IMR-90 (cell line): ENCODE results near the gene GBF1. TPM values are rescaled to one million over a fixed set of nuclear protein-coding genes. Genes with fewer than 3 reads are reported as not detected.

Experiments used
- ATAC-seq: fragments of 200-7000 bp; cut with Tn5 transposase; 2 replicates; pipeline ENCODE4 v1.9.1; 2020; ENCODE audit warnings: low read depth, mild to moderate bottlenecking, moderate library complexity
- BruUV-seq: library from RNA; stranded (reverse); fragments of 400-500 nt; replicated peaks from 2 replicates; lab custom pipeline; 2021; lab: Mats Ljungman, UMichigan
- CTCF ChIA-PET: fragments of 300-600 bp; formaldehyde crosslinking; extraction: SDS; loops from one replicate; lab custom pipeline; 2021; ENCODE audit warnings: antibody characterized with exemption; lab: Yijun Ruan, JAX
- POLR2A ChIA-PET: fragments of 300-600 bp; sonication (Branson Sonifier 250); formaldehyde crosslinking; loops from one replicate; lab custom pipeline; 2022; ENCODE audit warnings: antibody characterized with exemption; ENCODE audit not compliant: unreplicated experiment; lab: Charles Lee
- DNase-seq: peaks from one replicate; pipeline ENCODE4 v3.0.0; 2013
- H2AFZ ChIP-seq: replicated peaks from 2 replicates; pipeline ENCODE3; 2013; ENCODE audit warnings: low read length, mild to moderate bottlenecking; ENCODE audit not compliant: poor library complexity
- H2AK5ac ChIP-seq: 2 replicates; pipeline ENCODE4 v1.6.1; 2013; ENCODE audit warnings: low read depth, low read length, inconsistent platforms
- H2AK9ac ChIP-seq: replicated peaks from 2 replicates; pipeline ENCODE3; 2013; ENCODE audit warnings: mild to moderate bottlenecking, low read depth, low read length, moderate library complexity; ENCODE audit not compliant: poor library complexity
- H2BK120ac ChIP-seq: 2 replicates; pipeline ENCODE4 v1.6.1; 2013; ENCODE audit warnings: low read depth, low read length, inconsistent platforms
- H2BK15ac ChIP-seq: 3 replicates; pipeline ENCODE4 v1.6.1; 2013; ENCODE audit warnings: low read depth, low read length, inconsistent platforms
- H2BK20ac ChIP-seq: 2 replicates; pipeline ENCODE4 v1.6.1; 2013; ENCODE audit warnings: low read depth, mild to moderate bottlenecking, inconsistent platforms, low read length, moderate library complexity
- H2BK5ac ChIP-seq: 2 replicates; pipeline ENCODE4 v1.6.1; 2013; ENCODE audit warnings: mild to moderate bottlenecking, low read depth, low read length, inconsistent platforms; ENCODE audit not compliant: poor library complexity, severe bottlenecking
- H3K14ac ChIP-seq: replicated peaks from 2 replicates; pipeline ENCODE4 v1.6.1; 2013; ENCODE audit warnings: low read depth, low read length, inconsistent platforms
- H3K18ac ChIP-seq: 2 replicates; pipeline ENCODE4 v1.6.1; 2013; ENCODE audit warnings: low read depth, low read length, control low read depth
- H3K23ac ChIP-seq: 2 replicates; pipeline ENCODE4 v1.6.1; 2013; ENCODE audit warnings: low read depth, low read length, inconsistent platforms
- H3K27ac ChIP-seq: 2 replicates; pipeline ENCODE4 v1.5.1; 2013; ENCODE audit warnings: mild to moderate bottlenecking, control low read depth, low read length; ENCODE audit not compliant: insufficient read depth
- H3K27me3 ChIP-seq: 2 replicates; pipeline ENCODE4 v1.6.1; 2013; ENCODE audit warnings: low read length; ENCODE audit not compliant: control insufficient read depth, insufficient read depth
- H3K36me3 ChIP-seq: 2 replicates; pipeline ENCODE4 v1.6.1; 2013; ENCODE audit warnings: low read length, mixed read lengths; ENCODE audit not compliant: control insufficient read depth, insufficient read depth
- H3K4ac ChIP-seq: 2 replicates; pipeline ENCODE4 v1.6.1; 2013; ENCODE audit warnings: low read depth, low read length, inconsistent platforms
- H3K4me1 ChIP-seq: 2 replicates; pipeline ENCODE4 v1.6.1; 2013; ENCODE audit warnings: low read length, mixed read lengths; ENCODE audit not compliant: control insufficient read depth, insufficient read depth
- H3K4me2 ChIP-seq: 2 replicates; pipeline ENCODE4 v1.6.1; 2013; ENCODE audit warnings: low read depth, mild to moderate bottlenecking, control low read depth, low read length, moderate library complexity
- H3K4me3 ChIP-seq: 2 replicates; pipeline ENCODE4 v1.5.1; 2013; ENCODE audit warnings: low read depth, mild to moderate bottlenecking, control low read depth, low read length, moderate library complexity; ENCODE audit not compliant: insufficient read depth
- H3K56ac ChIP-seq: 2 replicates; pipeline ENCODE4 v1.6.1; 2013; ENCODE audit warnings: low read length, inconsistent platforms; ENCODE audit not compliant: insufficient read depth; ENCODE audit errors: extremely low read depth
- H3K79me1 ChIP-seq, 2 experiments: 2 replicates each; pipeline ENCODE4 v1.6.1; 2013; ENCODE audit warnings: low read length in 2 of 2, inconsistent platforms in 1 of 2, low read depth in 1 of 2
- H3K9ac ChIP-seq: 2 replicates; pipeline ENCODE4 v1.6.1; 2013; ENCODE audit warnings: low read depth, low read length, control low read depth
- H3K9me1 ChIP-seq: 2 replicates; pipeline ENCODE4 v1.6.1; 2013; ENCODE audit warnings: low read length, inconsistent platforms; ENCODE audit not compliant: insufficient read depth
- H3K9me3 ChIP-seq: 2 replicates; pipeline ENCODE4 v1.6.1; 2013; ENCODE audit warnings: low read length; ENCODE audit not compliant: control insufficient read depth, insufficient read depth
- H4K20me1 ChIP-seq: 2 replicates; pipeline ENCODE4 v1.6.1; 2013; ENCODE audit warnings: low read length, inconsistent platforms; ENCODE audit not compliant: insufficient read depth
- H4K5ac ChIP-seq: 2 replicates; pipeline ENCODE4 v1.6.1; 2013; ENCODE audit warnings: mild to moderate bottlenecking, low read depth, low read length, control low read depth
- H4K8ac ChIP-seq, 2 experiments: 2 replicates each; pipeline ENCODE4 v1.6.1; 2013; ENCODE audit warnings: low read depth in 2 of 2, low read length in 2 of 2, control low read depth in 1 of 2, inconsistent platforms in 1 of 2
- H4K91ac ChIP-seq: 2 replicates; pipeline ENCODE4 v1.6.1; 2013; ENCODE audit warnings: low read depth, low read length, inconsistent platforms; ENCODE audit not compliant: insufficient read depth
- BHLHE40 ChIP-seq: fragments of 150-350 bp; IDR thresholded peaks from 2 replicates; pipeline ENCODE4 v1.6.1; 2016; ENCODE audit warnings: mild to moderate bottlenecking, low read depth, low read length
- CEBPB ChIP-seq: IDR thresholded peaks from 2 replicates; pipeline ENCODE4 v1.6.1; 2012; ENCODE audit warnings: low read depth, low read length, improper control_type of control experiment
- CHD1 ChIP-seq: IDR thresholded peaks from 2 replicates; pipeline ENCODE4 v1.6.1; 2012; ENCODE audit warnings: low read depth, low read length, improper control_type of control experiment
- CTCF ChIP-seq: conservative IDR thresholded peaks from 2 replicates; pipeline ENCODE4 v1.5.1; 2012; ENCODE audit warnings: mild to moderate bottlenecking, low read depth, low read length, improper control_type of control experiment
- ELK1 ChIP-seq: fragments of 150-350 bp; IDR thresholded peaks from 2 replicates; pipeline ENCODE4 v1.6.1; 2016; ENCODE audit warnings: low read depth, mild to moderate bottlenecking, low read length, moderate library complexity, borderline replicate concordance
- MAFK ChIP-seq: IDR thresholded peaks from 2 replicates; pipeline ENCODE4 v1.6.1; 2012; ENCODE audit warnings: low read depth, low read length, improper control_type of control experiment
- MAZ ChIP-seq: IDR thresholded peaks from 2 replicates; pipeline ENCODE4 v1.6.1; 2012; ENCODE audit warnings: low read depth, mild to moderate bottlenecking, low read length, improper control_type of control experiment, moderate library complexity, borderline replicate concordance
- MXI1 ChIP-seq: IDR thresholded peaks from 2 replicates; pipeline ENCODE4 v1.6.1; 2012; ENCODE audit warnings: low read depth, mild to moderate bottlenecking, low read length, moderate library complexity, borderline replicate concordance
- POLR2A ChIP-seq: IDR thresholded peaks from 2 replicates; pipeline ENCODE4 v1.6.1; 2012; ENCODE audit warnings: mild to moderate bottlenecking, low read depth, low read length
- RAD21 ChIP-seq: IDR thresholded peaks from 2 replicates; pipeline ENCODE4 v1.6.1; 2012; ENCODE audit warnings: low read length, improper control_type of control experiment
- RCOR1 ChIP-seq: IDR thresholded peaks from 2 replicates; pipeline ENCODE4 v1.6.1; 2012; ENCODE audit warnings: mild to moderate bottlenecking, low read length, improper control_type of control experiment; ENCODE audit not compliant: insufficient replicate concordance
- RFX5 ChIP-seq: IDR thresholded peaks from 2 replicates; pipeline ENCODE4 v1.8.0; 2012; ENCODE audit warnings: low read depth, mild to moderate bottlenecking, low read length, moderate library complexity
- SMC3 ChIP-seq: fragments of 150-350 bp; IDR thresholded peaks from 2 replicates; pipeline ENCODE4 v1.6.1; 2016; ENCODE audit warnings: low read depth, mild to moderate bottlenecking, antibody characterized with exemption, low read length, moderate library complexity
- USF2 ChIP-seq: fragments of 150-350 bp; IDR thresholded peaks from 2 replicates; pipeline ENCODE4 v1.6.1; 2017; ENCODE audit warnings: mild to moderate bottlenecking, antibody characterized with exemption, low read length, low read depth
- WGBS, 2 experiments: methylation state at CpG; one replicate each; pipeline versions ENCODE4 v1.1.5 to v1.1.7; 2013; ENCODE audit warnings: missing lambda C conversion rate in 2 of 2; ENCODE audit not compliant: insufficient read length in 1 of 2; ENCODE audit errors: extremely low coverage in 2 of 2; 5-methylcytosine and 5-hydroxymethylcytosine counted together
- dilution Hi-C: fragments of 300-500 bp; cut with HindIII; formaldehyde crosslinking; loops from one replicate; pipeline ENCODE4 v1.14.3; 2018; ENCODE audit warnings: low sequenced_read_pairs; ENCODE audit not compliant: unreplicated experiment
- in situ Hi-C: fragments of 300-500 bp; cut with MboI; formaldehyde crosslinking; loops from 3 replicates; pipeline ENCODE4 v1.14.3; 2019; ENCODE audit warnings: low sequenced_read_pairs, inconsistent platforms, mixed read lengths
- intact Hi-C: fragments of 100-400 bp; cut with micrococcal nuclease; formaldehyde crosslinking; loops from 2 replicates; pipeline ENCODE4 v1.10.0; 2022
- polyA plus RNA-seq, 3 experiments: library from polyadenylated mRNA; depleted of rRNA; stranded (reverse); fragments of >200 nt; gene quantifications; 2 replicates each; pipeline ENCODE4 v1.2.3, GENCODE V29; 2012; ENCODE audit warnings: low replicate concordance in 1 of 3
- total RNA-seq: library from RNA; depleted of rRNA; stranded (reverse); fragments of >200 nt; gene quantifications from 2 replicates; pipeline ENCODE4 v1.2.3, GENCODE V29; 2012

Gene GBF1
- total and polyA plus RNA-seq, 2 of the 4 experiments (the other 2 are of a cell fraction) = 38.7 to 40.1 TPM

- no peak for ATAC-seq
- no peak overlapping the region for H4K5ac ChIP-seq
- TF ChIP-seq MXI1 = no peak
- no peak for TF ChIP-seq RAD21
- TF ChIP-seq USF2 = no peak
- no peak for TF ChIP-seq MAFK
- no peak for TF ChIP-seq SMC3
- TF ChIP-seq BHLHE40 = no peak
- TF ChIP-seq CEBPB = no peak
- no peak for TF ChIP-seq ELK1
- TF ChIP-seq RCOR1 = no peak
- no peak for TF ChIP-seq POLR2A
- no peak for TF ChIP-seq RFX5
- TF ChIP-seq MAZ = no peak
- TF ChIP-seq CTCF = no peak
- TF ChIP-seq CHD1 = no peak
- in situ Hi-C loops (no loop called here), intact Hi-C loops (no loop called here), dilution Hi-C loops (no loop called here)
- no peak overlapping the region for H2BK5ac ChIP-seq
- H2AK9ac ChIP-seq = no peak overlapping the region
- ChIA-PET CTCF (no interaction called here), POLR2A (no interaction called here)
- no peak overlapping the region for H3K14ac ChIP-seq
- H3K56ac ChIP-seq = no peak overlapping the region
- no peak overlapping the region for H3K23ac ChIP-seq
- H3K9ac ChIP-seq = no peak overlapping the region
- no peaks in the 10 kb centered on the region for H3K9me3 ChIP-seq
- H2AK5ac ChIP-seq = no peak overlapping the region
- no TSS peak for BruUV-seq
- no peak overlapping the region for H2BK20ac ChIP-seq
- no peak overlapping the region for H3K4me2 ChIP-seq
- no peak overlapping the region for H2BK15ac ChIP-seq
- no peak for DNase-seq
- peaks cover 20 to 69% of the 10 kb centered on the region in 2 experiments for H3K79me1 ChIP-seq
- H3K18ac ChIP-seq = no peak overlapping the region
- H4K91ac ChIP-seq = no peak overlapping the region
- H3K4me1 ChIP-seq = peaks cover 5% of the 10 kb centered on the region
- H3K27ac ChIP-seq = no peak overlapping the region
- H3K36me3 ChIP-seq = peaks cover 2% of the 10 kb centered on the region; the same call in 1 of the 2 replicates
- no peak overlapping the region for H3K4me3 ChIP-seq
- H3K9me1 ChIP-seq = peaks cover 8% of the 10 kb centered on the region; the same call in 1 of the 2 replicates
- H3K4ac ChIP-seq = no peak overlapping the region
- peaks cover 23% of the 10 kb centered on the region for H4K20me1 ChIP-seq
- H2AFZ ChIP-seq = no peak overlapping the region
- H2BK120ac ChIP-seq = no peak overlapping the region
- H3K27me3 ChIP-seq = no peaks in the 10 kb centered on the region
- no CpG with 5 or more reads among the region's 1 CpG for whole genome bisulfite sequencing, 2 experiments
- no peak overlapping the region for H4K8ac ChIP-seq
These were observed 60.7 kb downstream of the GBF1 start for GRCh38 chr10:102306006-102306405.
